Stimulated activated CD8-positive, alpha-beta memory T cell treated with anti-CD3 and anti-CD28 coated beads, Interleukin-15, amount 100 ng/mL, for 48 hours (primary cell): ENCODE results near the gene MVK.

Experiments used
- DNase-seq, 2 donors: peaks; one replicate each; pipeline ENCODE4 v3.0.0-alpha.2; 2020; ENCODE audit warnings: low read depth in 2 of 2

Gene MVK

DNA sequence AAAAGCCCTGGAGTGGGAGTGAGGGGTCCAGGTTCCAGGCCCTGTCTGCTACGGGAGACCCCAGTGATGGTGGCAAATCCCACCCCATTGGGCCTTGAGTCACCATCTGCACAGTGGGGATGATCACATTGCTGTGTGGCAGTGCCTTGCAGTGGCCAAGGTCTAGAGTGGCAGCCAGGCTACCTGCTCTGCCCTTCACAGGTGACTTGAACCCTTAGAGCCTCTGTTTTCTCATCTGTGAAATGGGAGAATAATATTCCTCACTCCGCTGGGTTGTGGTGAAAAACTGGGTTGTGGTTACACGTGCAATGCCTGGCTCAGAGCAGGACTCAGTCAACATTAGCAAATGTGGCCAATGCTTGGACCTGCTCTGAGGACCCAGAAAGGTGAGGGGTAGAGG, 58.2 kb downstream of the MVK start:
- DNase-seq = no peak

DNA sequence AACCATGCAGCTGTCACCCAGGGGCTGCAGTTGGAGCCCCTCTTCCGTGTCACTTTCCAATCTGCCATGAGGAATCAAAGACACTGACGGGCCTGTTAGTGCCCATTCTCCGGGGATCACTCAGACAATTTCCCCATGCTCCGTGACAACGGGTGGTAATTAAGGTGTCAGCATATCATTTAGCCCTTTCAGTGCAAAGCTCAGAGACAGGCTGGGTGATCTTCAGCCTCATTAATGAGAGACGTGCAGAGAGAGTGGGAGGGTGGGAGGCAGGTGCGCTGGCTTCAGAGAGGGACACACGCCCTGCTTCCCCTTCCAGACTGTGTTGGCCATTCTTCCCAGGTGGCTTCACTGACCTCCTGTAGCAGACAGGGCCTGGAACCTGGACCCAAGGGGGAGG, 58.7 kb downstream of the MVK start:
- no peak for DNase-seq

DNA sequence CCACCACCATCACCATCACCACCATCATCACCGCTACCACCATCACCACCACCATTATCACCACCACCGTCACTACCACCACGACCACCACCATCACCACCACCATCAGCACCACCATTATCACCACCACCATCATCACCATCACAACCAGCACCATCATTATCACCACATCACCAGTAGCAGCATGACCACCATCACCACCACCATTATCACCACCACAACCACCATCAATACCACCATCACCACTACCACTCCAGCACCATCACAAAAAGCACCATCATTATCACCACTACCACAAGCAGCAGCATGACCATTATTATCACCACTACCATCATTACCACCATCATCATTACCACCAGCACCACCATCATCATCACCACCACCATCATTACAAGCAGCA, 62.1 kb downstream of the MVK start:
- DNase-seq = no peak

DNA sequence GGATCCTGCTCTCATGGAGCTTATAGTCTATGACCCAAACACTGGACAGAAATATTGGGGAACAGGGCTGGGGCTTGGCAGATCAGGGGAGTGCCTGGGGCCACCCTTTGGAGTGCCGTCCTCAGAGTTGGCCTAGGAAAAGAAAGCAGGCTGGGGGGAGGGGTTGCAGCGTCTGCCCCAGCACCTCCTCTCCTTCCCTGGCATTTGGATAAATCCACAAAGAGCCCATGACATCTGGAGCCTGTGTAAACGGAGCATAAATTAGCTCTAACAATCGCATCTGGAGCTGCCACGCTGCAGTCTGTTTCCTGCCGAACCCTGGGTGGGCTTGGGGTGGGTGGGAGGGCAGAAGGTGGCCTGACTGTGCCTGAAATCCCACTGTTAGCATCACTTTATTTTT, 63.8 kb downstream of the MVK start:
- no peak for DNase-seq

DNA sequence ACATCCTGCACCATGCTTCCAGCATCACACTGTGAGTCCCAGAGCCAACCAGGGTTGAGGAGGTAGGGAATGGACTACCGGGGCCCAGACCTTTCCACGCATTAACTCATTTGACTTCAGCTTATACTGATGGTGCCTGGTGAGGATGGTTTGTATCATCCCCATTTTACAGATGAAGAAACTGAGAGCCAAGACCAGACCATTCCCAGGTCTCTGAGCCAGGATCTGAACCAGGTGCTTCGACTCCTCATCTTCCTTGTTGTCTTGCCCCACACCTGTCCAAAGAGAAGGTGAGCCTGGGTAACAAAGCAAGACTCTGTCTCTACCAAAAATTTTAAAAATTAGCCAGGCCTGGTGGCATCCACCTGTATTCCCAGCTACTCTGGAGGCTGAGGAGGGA, 64.4 kb downstream of the MVK start:
- DNase-seq = no peak

DNA sequence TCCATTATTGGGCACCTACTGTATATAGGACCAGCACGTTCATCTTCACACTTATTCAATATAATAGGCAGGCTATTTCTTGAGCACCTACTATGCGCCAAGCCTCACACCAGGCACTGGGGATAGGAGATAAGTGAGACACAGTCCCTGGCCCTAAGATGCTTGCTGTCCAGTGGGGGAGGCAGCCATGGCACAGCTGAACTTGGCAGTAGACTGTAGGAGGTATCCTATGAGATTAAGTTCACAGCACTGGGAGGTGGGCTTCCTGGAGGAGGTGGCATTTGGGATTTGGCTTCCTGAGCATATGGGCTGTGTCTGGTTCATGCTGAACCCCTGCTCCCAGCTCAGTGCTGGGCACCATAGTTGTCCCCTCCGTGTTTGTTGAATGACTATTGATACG, 65.1 kb downstream of the MVK start:
- no peak for DNase-seq

DNA sequence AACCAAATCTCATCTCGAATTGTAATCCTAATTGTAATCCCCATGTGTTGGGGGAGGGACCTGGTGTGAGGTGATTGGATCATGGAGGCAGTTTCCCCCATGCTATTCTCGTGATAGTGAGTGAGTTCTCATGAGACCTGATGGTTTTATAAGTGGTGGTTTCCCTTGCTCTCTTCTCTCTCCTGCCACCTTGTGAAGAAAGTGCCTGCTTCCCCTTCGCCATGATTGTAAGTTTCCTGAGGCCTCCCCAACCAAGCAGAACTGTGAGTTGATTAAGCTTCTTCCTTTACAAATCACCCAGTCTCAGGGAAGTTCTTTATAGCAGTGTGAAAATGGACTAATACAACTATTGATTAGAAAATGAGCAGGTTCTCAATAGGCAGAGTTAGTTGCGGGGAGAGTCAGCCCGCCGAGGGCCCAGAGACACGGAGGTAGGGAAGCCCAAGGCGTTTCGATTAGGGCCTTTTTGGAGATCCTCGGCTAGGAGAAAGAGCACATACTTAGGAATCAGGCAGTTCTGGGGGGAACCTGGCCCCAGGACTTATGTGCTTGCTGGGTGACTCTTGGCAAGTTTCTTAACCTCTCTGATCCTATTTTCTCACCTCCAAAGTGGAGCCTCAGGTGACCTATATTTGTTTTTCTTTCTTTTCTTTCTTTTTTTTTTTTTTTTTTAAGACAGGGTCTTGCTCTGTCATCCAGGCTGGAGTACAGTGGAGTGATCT, 65.7 kb downstream of the MVK start:
- no peak for DNase-seq

DNA sequence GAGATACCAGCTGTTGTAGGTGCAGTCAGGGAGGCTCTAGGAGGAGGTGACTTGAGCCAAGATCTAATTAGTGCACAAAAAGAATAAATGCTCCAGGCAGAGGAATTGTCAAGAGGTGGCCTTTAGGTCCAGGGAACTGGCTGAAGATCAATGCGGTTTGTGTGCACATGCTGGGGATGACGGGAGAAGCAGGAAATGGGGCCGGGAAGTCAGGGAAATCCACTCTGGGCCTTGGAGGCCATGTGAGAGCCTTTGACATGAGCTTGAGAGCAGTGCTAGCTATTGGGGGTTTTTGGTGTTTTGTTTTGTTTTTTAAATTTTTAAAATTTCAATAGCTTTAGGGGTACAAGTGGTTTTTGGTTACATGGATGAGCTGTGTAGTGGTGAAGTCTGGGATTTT, 67.4 kb downstream of the MVK start:
- no peak for DNase-seq

DNA sequence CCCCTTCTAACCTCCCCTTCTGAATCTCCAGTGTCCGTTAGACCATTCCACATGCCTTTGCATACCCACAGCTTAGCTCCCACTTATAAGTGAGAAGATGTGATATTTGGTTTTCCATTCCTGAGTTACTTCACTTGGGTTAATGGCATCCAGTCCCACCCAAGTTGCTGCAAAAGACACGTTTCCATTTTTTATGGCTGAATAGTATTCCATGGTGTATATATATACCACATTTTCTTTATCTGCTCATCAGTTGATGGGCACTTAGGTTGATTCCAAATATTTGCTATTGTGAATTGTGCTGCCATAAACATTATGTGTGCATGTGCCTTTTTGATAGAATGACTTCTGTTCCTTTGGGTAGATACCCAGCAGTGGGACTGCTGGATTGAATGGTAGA, 67.8 kb downstream of the MVK start:
- DNase-seq = no peak

DNA sequence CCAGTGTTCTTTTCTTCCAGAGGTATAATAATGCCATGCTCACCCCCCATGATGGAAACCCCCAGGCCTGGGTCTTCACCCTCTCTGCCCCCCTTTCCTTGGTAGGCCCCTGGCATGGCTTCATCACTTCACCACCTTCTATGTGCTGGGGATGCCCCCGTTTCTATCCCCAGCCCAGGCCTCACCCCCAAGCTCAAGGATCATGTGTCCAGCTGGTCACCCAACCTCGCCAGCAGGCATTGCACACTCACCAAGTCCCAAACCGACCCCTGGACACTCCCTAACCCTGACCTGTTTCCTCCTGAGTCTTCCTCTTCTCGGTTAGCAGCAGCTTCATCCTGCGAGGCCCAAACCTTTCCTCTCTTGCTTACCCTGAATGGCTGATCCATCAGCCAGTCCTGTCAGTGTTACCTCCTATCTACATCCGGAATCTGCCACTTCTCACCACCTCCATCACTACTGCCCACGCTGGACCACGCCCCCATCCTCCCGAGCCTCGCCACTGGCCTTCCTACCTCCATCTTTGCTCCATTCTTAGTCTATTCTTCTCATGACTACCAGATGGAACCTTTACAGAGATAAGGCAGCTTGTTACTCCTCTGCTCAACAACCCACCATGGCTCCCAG, 69.0 kb downstream of the MVK start:
- no peak for DNase-seq

DNA sequence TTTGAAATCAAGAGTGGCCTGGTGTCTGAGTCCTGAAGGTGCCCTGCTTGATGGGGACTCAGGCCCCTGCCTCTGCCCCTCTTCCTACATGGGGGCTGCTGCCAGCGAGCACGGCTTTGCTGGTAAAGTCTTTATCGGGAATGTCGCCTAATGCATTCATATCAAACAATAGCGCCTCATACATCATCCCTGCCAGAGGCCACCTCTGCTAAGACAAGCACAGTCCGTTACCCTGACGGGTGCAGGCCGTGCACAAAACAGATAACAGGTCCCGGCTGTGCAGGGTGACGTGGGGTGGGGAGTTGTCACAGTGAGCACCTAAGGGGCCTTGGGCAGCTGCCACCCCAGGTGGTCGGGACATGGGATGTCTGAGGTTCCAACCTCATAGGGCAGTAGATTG, 71.6 kb downstream of the MVK start:
- DNase-seq = no peak

DNA sequence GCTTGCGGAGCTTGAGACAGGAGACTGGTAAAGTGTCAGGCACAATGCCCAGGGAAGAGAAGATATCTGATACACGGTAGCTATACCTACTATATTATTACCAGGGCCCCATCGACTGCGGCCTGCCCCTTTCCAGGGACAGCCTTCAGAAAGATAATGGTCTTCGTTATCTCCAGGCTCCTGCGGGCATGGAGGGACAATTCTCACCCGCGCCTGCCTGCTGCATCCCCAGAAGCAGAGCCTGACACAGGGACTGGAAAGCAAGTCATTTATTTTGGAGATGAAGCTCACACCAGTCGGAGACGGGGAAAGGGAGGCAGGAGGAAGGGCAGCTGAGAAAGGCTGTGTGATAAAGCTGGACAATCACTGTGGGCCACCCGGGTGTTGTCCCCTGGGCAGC, 72.1 kb downstream of the MVK start:
- DNase-seq = no peak
